HTERT RPE-1 (cell line): ENCODE data around the gene SLC16A11.
"Not testable (repeated sequence)": the region's sequence is repeated elsewhere in the genome, so short reads cannot be mapped to it uniquely, and the experiment has no call there.

Experiments used
- in situ Hi-C: fragments of 300-500 bp; cut with MboI; formaldehyde crosslinking; loops from 4 replicates; pipeline ENCODE4 v1.14.3; 2020; ENCODE audit warnings: low sequenced_read_pairs

Gene SLC16A11

GRCh38 chr17:7011415-7011814 is 32.5 kb downstream of the SLC16A11 start:
- in situ Hi-C loops: no loop called here

- in situ Hi-C loops: no loop called here
Measured at GRCh38 chr17:7010523-7010922, 33.4 kb downstream of the SLC16A11 start.

GRCh38 chr17:7007143-7007542 is 36.7 kb downstream of the SLC16A11 start:
- in situ Hi-C loops: no loop called here

GRCh38 chr17:7005716-7006115 is 38.2 kb downstream of the SLC16A11 start:
- in situ Hi-C loops: no loop called here

- in situ Hi-C loops: no loop called here
Measured at GRCh38 chr17:7004398-7005253, 39.3 kb downstream of the SLC16A11 start.

- in situ Hi-C loops: no loop called here
Measured at GRCh38 chr17:7003745-7004144, 40.1 kb downstream of the SLC16A11 start.

GRCh38 chr17:7002288-7003047 is 41.4 kb downstream of the SLC16A11 start:
- in situ Hi-C loops: no loop called here

GRCh38 chr17:7001318-7001961 is 42.5 kb downstream of the SLC16A11 start:
- in situ Hi-C loops: no loop called here

- in situ Hi-C loops: no loop called here
Measured at GRCh38 chr17:6998855-6999508, 44.9 kb downstream of the SLC16A11 start.

GRCh38 chr17:6997171-6997570 is 46.7 kb downstream of the SLC16A11 start:
- in situ Hi-C loops: no loop called here

- in situ Hi-C loops: no loop called here
Measured at GRCh38 chr17:6996256-6997011, 47.5 kb downstream of the SLC16A11 start.

- in situ Hi-C loops: no loop called here
Measured at GRCh38 chr17:6995500-6996255, 48.2 kb downstream of the SLC16A11 start, which contains the start of gene ALOX12. ALOX12 (plus strand) TSS chr17:6996049; CDS start chr17:6996118, 69 bp downstream.

- in situ Hi-C loops: no loop called here
Measured at GRCh38 chr17:6994666-6995256, 49.1 kb downstream of the SLC16A11 start.

GRCh38 chr17:6994118-6994598 is 49.7 kb downstream of the SLC16A11 start:
- in situ Hi-C loops: no loop called here

- in situ Hi-C loops: not testable (repeated sequence)
Measured at GRCh38 chr17:6993613-6994056, 50.3 kb downstream of the SLC16A11 start.
